GM18870 (cell line): ENCODE results near the gene FSTL1.
"Not testable (repeated sequence)": the region's sequence is repeated elsewhere in the genome, so short reads cannot be mapped to it uniquely, and the experiment has no call there.

Source experiments
- ATAC-seq: cut with Tn5 transposase; IDR thresholded peaks from one replicate; pipeline ENCODE4 v1.9.1; 2021; ENCODE audit warnings: moderate library complexity; ENCODE audit not compliant: unreplicated experiment

The FSTL1 gene

GRCh38 chr3:120418866-120419490 is 31.8 kb downstream of the FSTL1 start:
- peak; percentile 61 for ATAC-seq

- no peak for ATAC-seq
These were observed 32.3 kb downstream of the FSTL1 start for GRCh38 chr3:120418446-120418845.

- ATAC-seq, result peak; percentile 99
These were observed 33.4 kb downstream of the FSTL1 start for GRCh38 chr3:120417272-120417911.

GRCh38 chr3:120416868-120417267 is 33.9 kb downstream of the FSTL1 start:
- peak; percentile 7 for ATAC-seq

GRCh38 chr3:120415756-120416155 is 35.0 kb downstream of the FSTL1 start:
- no peak for ATAC-seq

- no peak for ATAC-seq
These were observed 40.3 kb downstream of the FSTL1 start for GRCh38 chr3:120410541-120410940.

- ATAC-seq, result no peak
These were observed 40.7 kb downstream of the FSTL1 start for GRCh38 chr3:120410116-120410515.

GRCh38 chr3:120407508-120408287 is 43.1 kb downstream of the FSTL1 start:
- ATAC-seq, result no peak

- no peak for ATAC-seq
These were observed 45.9 kb downstream of the FSTL1 start for GRCh38 chr3:120404876-120405275.

- no peak for ATAC-seq
These were observed 48.5 kb downstream of the FSTL1 start for GRCh38 chr3:120402257-120402656.

- ATAC-seq, result peak; percentile 93
These were observed 51.4 kb downstream of the FSTL1 start for GRCh38 chr3:120399372-120399771.

GRCh38 chr3:120396469-120396868 is 54.3 kb downstream of the FSTL1 start:
- no peak for ATAC-seq

- no peak for ATAC-seq
These were observed 56.4 kb downstream of the FSTL1 start for GRCh38 chr3:120394347-120394746.

GRCh38 chr3:120393761-120394160 is 57.0 kb downstream of the FSTL1 start:
- ATAC-seq, result no peak

GRCh38 chr3:120393243-120393642 is 57.5 kb downstream of the FSTL1 start:
- ATAC-seq, result no peak

GRCh38 chr3:120382941-120383447 is 67.8 kb downstream of the FSTL1 start:
- ATAC-seq, result no peak

- no peak for ATAC-seq
These were observed 69.3 kb downstream of the FSTL1 start for GRCh38 chr3:120381503-120381902.

GRCh38 chr3:120377948-120378347 is 72.8 kb downstream of the FSTL1 start:
- ATAC-seq, result not testable (repeated sequence)

- peak; percentile 75 for ATAC-seq
These were observed 80.3 kb downstream of the FSTL1 start for GRCh38 chr3:120370463-120370862.

- peak; percentile 91 for ATAC-seq
These were observed 81.7 kb downstream of the FSTL1 start for GRCh38 chr3:120369037-120369467.

GRCh38 chr3:120368172-120368571 is 82.6 kb downstream of the FSTL1 start:
- peak; percentile 38 for ATAC-seq

GRCh38 chr3:120364821-120365220 is 86.0 kb downstream of the FSTL1 start:
- no peak for ATAC-seq
